Ovary (tissue), 3 donors: ENCODE results near the gene PTPA.

Experiments
- CTCF ChIP-seq, 3 donors: fragments of 450-650 bp in 2 of 3; fragments of 200-600 bp in 1 of 3; IDR thresholded peaks; one replicate each; pipeline versions ENCODE4 v1.5.1 to v1.8.0; 2016 to 2022; ENCODE audit warnings: antibody characterized with exemption in 3 of 3, mild to moderate bottlenecking in 1 of 3
- EP300 ChIP-seq: sonication (generic); formaldehyde crosslinking; IDR thresholded peaks from one replicate; pipeline ENCODE4 v1.6.1; 2017; ENCODE audit warnings: antibody characterized with exemption
- donor health status: DM: no; HTN: no; CAD: no.

GRCh38 chr9:129173296-129174101, 62.3 kb downstream of the PTPA start:
- no peak for TF ChIP-seq CTCF (IDR thresholded peaks at IDR 0.05)
- TF ChIP-seq EP300, result no peak
